Measurements from ENCODE around the gene FOXN3.

DNA sequence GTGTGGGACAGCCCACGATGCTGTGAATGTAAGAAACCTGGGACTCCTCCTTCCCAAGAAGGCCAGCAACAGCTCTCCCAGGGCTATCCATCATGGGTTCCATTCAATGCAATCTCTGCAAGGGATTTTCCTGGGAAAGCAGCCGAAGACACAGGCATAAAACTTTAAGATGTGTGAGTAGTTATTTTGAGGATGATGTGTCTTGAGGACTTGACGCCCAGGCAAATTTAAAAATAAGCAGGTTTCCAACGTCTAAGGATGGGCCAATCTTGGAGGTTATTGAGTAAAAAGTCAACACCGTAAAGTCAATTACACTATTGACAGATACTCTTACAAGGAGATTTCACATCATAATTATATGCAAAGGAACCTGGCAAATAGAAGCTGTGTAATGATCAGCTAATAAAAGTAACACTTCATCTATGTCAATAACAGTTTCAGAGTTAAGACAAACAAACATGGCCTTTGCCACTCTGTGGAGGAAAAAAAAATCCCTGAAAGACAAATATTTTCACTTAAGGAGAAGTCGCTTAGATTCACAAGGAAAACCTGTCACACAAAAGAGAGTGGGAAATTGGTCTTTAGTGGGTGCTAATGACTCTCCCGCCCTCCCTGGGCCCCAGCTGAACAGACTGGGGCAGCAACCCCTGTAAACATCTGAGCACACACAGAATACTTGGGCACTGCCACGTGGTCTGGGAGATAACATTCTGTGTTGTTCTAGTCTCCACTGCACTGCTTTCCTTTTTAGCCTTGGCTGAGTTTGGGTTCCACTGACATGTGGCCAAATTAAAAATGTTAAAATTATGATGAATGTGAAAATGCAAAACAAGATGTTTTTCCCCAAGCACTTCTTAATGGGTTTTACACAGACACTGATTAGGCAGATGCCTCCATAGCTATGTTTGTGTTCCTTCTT, 240.9 kb downstream of the FOXN3 start:
- no peak for TF ChIP-seq CTCF (conservative IDR thresholded peaks at IDR 0.05 in 1 of 2, IDR thresholded peaks at IDR 0.05 in 1 of 2; ENCODE audit: low read depth in 1 of 2, low read length in 2 of 2)
- no peak for TF ChIP-seq EZH2 (IDR thresholded peaks at IDR 0.05; ENCODE audit: low read length, missing control alignments)
